Activated T-helper 2 cell treated with anti-CD3 and anti-CD28 coated beads, Interferon-gamma antibody, Interleukin-2, Interleukin-4, amounts not matched to agents 10 μg/mL and 5 μg/mL and 100 μg/mL, durations not matched to agents 14 hours and 24 hours and 36 hours (primary cell): ENCODE data around the gene ABCC5. TPM values are rescaled to one million over a fixed set of nuclear protein-coding genes. Genes with fewer than 3 reads are reported as not detected.
"Not testable (repeated sequence)": the region's sequence is repeated elsewhere in the genome, so short reads cannot be mapped to it uniquely, and the experiment has no call there.

Source experiments
- DNase-seq: peaks from one replicate; pipeline ENCODE4 v3.0.0; 2021; ENCODE audit warnings: low spot score
- H3K27ac Mint-ChIP-seq: one replicate; pipeline ENCODE4 v1.8.0; 2021; ENCODE audit warnings: mixed read lengths
- H3K27me3 Mint-ChIP-seq: one replicate; pipeline ENCODE4 v1.8.0; 2021; ENCODE audit warnings: low read depth, mixed read lengths
- H3K36me3 Mint-ChIP-seq: one replicate; pipeline ENCODE4 v1.8.0; 2021; ENCODE audit warnings: low read depth, mixed read lengths
- H3K4me1 Mint-ChIP-seq: one replicate; pipeline ENCODE4 v1.8.0; 2021; ENCODE audit warnings: low read depth, mixed read lengths
- H3K4me3 Mint-ChIP-seq: one replicate; pipeline ENCODE4 v1.8.0; 2021; ENCODE audit warnings: low read depth, mild to moderate bottlenecking, moderate library complexity, mixed read lengths
- H3K9me3 Mint-ChIP-seq: one replicate; pipeline ENCODE4 v1.8.0; 2021; ENCODE audit warnings: mixed read lengths
- intact Hi-C: fragments of 100-400 bp; cut with micrococcal nuclease; formaldehyde crosslinking; loops from one replicate; pipeline ENCODE4 v1.15.1; 2023
- total RNA-seq: library from RNA; stranded (reverse); gene quantifications from 2 replicates; pipeline ENCODE4 v1.2.3, GENCODE V29; 2022

ABCC5 gene
- total RNA-seq, 1 donor from 2014 or later, result 20.6 TPM

GRCh38 chr3:184011230-184011876, 6.3 kb downstream of the ABCC5 start:
- Mint-ChIP-seq H3K4me3 (no peak overlapping the region), H3K27ac (no peak overlapping the region), H3K9me3 (no peaks in the 10 kb centered on the region), H3K27me3 (peaks cover 1% of the 10 kb centered on the region), H3K36me3 (peaks cover 17% of the 10 kb centered on the region), H3K4me1 (peaks cover 10% of the 10 kb centered on the region)
- DNase-seq, result no peak
- intact Hi-C loops, result no loop called here

GRCh38 chr3:184008161-184008560, 9.5 kb downstream of the ABCC5 start:
- peaks cover 8% of the 10 kb centered on the region for H3K4me1 Mint-ChIP-seq
- H3K9me3 Mint-ChIP-seq, result no peaks in the 10 kb centered on the region
- intact Hi-C loops, result no loop called here
- H3K36me3 Mint-ChIP-seq, result peaks cover 16% of the 10 kb centered on the region
- no peak overlapping the region for H3K4me3 Mint-ChIP-seq
- no peak for DNase-seq
- H3K27me3 Mint-ChIP-seq, result no peaks in the 10 kb centered on the region
- H3K27ac Mint-ChIP-seq, result no peak overlapping the region

DNA sequence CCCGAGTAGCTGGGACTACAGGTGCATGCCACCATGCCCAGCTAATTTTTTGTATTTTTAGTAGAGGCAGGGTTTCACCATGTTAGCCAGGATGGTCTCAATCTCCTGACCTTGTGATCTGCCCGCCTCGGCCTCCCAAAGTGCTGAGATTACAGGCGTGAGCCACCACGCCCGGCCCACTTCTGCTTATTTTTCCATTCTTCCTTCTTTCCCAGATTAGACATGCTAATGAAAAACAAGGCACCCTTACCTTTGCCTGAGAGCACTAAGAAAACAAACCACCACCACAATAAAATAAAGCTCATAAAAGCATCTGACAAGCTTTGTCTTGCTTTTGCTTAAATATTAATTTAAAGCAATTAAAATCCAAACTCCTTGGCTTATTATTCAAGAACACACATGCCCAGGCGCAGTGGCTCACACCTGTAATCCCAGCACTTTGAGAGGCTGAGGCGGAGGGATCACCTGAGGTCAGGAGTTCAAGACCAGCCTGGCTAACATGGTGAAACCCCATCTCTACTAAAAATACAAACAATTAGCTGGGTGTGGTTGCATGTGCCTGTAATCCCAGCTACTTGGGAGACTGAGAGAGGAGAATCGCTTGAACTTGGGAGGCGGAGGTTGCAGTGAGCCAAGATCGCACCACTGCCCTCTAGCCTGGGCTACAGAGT, 10.4 kb downstream of the ABCC5 start:
- H3K27me3 Mint-ChIP-seq, H3K27ac Mint-ChIP-seq, H3K9me3 Mint-ChIP-seq, intact Hi-C loops, H3K4me1 Mint-ChIP-seq, DNase-seq, H3K4me3 Mint-ChIP-seq: not testable (repeated sequence)
- peaks cover 14% of the 10 kb centered on the region for H3K36me3 Mint-ChIP-seq

DNA sequence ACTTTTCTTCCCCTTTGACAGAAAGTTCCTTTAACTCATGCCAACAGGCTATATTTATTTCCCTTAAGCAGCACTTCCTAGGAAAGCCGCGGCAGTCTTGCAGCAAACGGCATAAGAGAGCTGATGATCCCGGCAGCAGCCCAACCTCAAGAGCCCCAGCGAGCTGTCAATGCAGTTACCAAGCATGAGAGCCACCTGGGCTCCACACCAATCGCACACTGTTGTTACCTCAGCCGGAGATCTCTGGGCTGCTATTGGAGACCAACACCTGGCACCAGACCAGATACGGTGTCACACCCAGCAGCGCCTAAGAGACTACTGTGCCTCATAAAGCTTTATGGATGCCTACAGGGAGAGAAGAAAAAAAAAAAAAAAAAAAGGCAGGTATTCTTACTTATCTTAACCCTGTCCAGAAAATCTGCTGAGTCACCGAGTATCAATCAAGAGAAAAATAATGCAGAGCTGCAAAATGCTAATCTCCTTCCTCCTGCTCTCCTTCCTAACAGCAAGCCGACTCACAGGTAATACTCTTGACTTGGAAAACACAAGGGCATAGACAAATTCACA, 11.7 kb downstream of the ABCC5 start:
- Mint-ChIP-seq H3K27ac (no peak overlapping the region), H3K4me1 (peaks cover 8% of the 10 kb centered on the region), H3K36me3 (peaks cover 14% of the 10 kb centered on the region), H3K27me3 (no peaks in the 10 kb centered on the region), H3K4me3 (no peak overlapping the region), H3K9me3 (no peaks in the 10 kb centered on the region)
- DNase-seq, result no peak
- intact Hi-C loops, result no loop called here

- no peak overlapping the region for H3K4me3 Mint-ChIP-seq
- intact Hi-C loops, result no loop called here
- peaks cover 8% of the 10 kb centered on the region for H3K4me1 Mint-ChIP-seq
- no peak overlapping the region for H3K27ac Mint-ChIP-seq
- no peaks in the 10 kb centered on the region for H3K9me3 Mint-ChIP-seq
- no peaks in the 10 kb centered on the region for H3K27me3 Mint-ChIP-seq
- peaks cover 13% of the 10 kb centered on the region for H3K36me3 Mint-ChIP-seq
- DNase-seq, result no peak
Measured at GRCh38 chr3:184004476-184004875, 13.2 kb downstream of the ABCC5 start.

- DNase-seq, result no peak
- H3K4me1 Mint-ChIP-seq, result peaks cover 8% of the 10 kb centered on the region
- no peaks in the 10 kb centered on the region for H3K27me3 Mint-ChIP-seq
- peaks cover 9% of the 10 kb centered on the region for H3K36me3 Mint-ChIP-seq
- intact Hi-C loops, result no loop called here
- no peaks in the 10 kb centered on the region for H3K9me3 Mint-ChIP-seq
- no peak overlapping the region for H3K27ac Mint-ChIP-seq
- no peak overlapping the region for H3K4me3 Mint-ChIP-seq
Measured at GRCh38 chr3:184003187-184003967, 14.3 kb downstream of the ABCC5 start.

GRCh38 chr3:184002469-184002868, 15.2 kb downstream of the ABCC5 start:
- peaks cover 9% of the 10 kb centered on the region for H3K36me3 Mint-ChIP-seq
- H3K4me1 Mint-ChIP-seq, result peaks cover 8% of the 10 kb centered on the region
- DNase-seq, result no peak
- no peak overlapping the region for H3K4me3 Mint-ChIP-seq
- intact Hi-C loops, result no loop called here
- H3K27ac Mint-ChIP-seq, result no peak overlapping the region
- H3K9me3 Mint-ChIP-seq, result no peaks in the 10 kb centered on the region
- H3K27me3 Mint-ChIP-seq, result no peaks in the 10 kb centered on the region

DNA sequence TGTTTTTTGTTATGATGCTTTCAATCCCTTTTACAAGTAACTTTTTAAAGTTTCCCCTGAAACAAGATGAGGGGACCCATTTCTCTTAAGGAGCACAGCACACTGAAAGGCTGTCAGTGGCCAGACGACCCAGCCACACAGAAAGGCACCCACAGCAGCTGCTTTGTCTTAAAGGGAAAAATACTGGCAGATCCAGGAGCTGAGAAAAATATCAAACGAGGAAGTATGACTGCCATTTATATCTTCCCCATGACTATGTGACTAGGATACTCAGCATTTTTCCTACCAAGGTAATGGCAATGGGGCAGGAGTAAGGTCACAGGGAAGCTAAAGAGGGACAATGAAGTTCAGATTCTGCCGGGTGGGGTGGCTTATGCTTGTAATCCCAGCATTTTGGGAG, 15.9 kb downstream of the ABCC5 start:
- no peaks in the 10 kb centered on the region for H3K9me3 Mint-ChIP-seq
- peaks cover 9% of the 10 kb centered on the region for H3K36me3 Mint-ChIP-seq
- no peaks in the 10 kb centered on the region for H3K27me3 Mint-ChIP-seq
- H3K4me3 Mint-ChIP-seq, result no peak overlapping the region
- intact Hi-C loops, result no loop called here
- H3K4me1 Mint-ChIP-seq, result peaks cover 7% of the 10 kb centered on the region
- DNase-seq, result no peak
- H3K27ac Mint-ChIP-seq, result no peak overlapping the region

DNA sequence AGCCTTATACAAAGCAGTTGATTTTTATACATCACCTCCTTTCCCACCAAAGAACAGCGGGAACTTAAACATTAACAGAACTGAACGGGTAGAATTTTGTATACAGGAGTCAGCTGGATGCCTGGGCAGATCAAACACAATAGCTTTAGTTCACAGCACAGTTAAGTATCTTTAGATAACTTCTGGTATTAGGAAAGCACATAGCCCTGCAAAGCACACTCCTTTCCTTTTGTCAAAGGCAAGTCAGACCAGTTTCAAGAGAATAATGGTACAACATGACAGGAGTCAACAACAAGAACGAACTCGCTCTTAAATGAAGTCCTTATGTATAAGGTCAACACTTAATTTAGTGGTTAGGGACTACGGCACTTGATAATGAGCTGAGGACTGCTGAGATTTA, 26.3 kb downstream of the ABCC5 start:
- H3K27me3 Mint-ChIP-seq, result no peaks in the 10 kb centered on the region
- H3K4me3 Mint-ChIP-seq, result no peak overlapping the region
- H3K36me3 Mint-ChIP-seq, result peaks cover 10% of the 10 kb centered on the region
- no peaks in the 10 kb centered on the region for H3K9me3 Mint-ChIP-seq
- no peak overlapping the region for H3K27ac Mint-ChIP-seq
- peaks cover 14% of the 10 kb centered on the region for H3K4me1 Mint-ChIP-seq
- no peak for DNase-seq
- intact Hi-C loops, result no loop called here

DNA sequence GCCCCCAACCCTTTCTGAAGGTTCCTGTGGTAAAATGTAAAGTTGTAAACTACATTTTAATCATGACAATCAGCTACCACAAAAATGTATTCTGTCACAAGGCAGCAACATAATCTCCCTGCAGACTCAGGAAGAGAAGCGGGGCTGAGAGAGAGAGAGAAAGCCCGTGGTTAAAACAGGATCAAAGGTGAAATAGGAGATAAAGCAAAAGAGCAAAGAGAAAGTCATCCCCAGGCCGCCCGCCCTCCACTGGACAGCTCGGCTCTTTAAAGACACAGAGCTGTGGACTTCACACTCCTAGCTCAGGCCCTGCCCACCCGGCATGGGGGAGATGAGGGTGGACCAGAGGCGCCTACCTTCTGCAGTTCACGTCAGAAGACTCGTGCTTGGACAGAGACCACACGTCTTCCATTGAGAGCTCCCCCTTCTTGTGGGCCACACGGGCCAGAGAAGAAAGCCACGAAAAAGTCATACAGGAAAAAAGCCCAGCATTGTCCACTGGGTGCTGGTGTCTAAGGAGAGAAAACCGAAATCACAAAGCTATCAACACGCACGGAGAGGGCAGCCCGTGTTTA, 29.4 kb downstream of the ABCC5 start:
- intact Hi-C loops, result no loop called here
- peaks cover 10% of the 10 kb centered on the region for H3K36me3 Mint-ChIP-seq
- H3K9me3 Mint-ChIP-seq, result no peaks in the 10 kb centered on the region
- no peak overlapping the region for H3K27ac Mint-ChIP-seq
- no peaks in the 10 kb centered on the region for H3K27me3 Mint-ChIP-seq
- H3K4me3 Mint-ChIP-seq, result no peak overlapping the region
- no peak for DNase-seq
- peaks cover 15% of the 10 kb centered on the region for H3K4me1 Mint-ChIP-seq

DNA sequence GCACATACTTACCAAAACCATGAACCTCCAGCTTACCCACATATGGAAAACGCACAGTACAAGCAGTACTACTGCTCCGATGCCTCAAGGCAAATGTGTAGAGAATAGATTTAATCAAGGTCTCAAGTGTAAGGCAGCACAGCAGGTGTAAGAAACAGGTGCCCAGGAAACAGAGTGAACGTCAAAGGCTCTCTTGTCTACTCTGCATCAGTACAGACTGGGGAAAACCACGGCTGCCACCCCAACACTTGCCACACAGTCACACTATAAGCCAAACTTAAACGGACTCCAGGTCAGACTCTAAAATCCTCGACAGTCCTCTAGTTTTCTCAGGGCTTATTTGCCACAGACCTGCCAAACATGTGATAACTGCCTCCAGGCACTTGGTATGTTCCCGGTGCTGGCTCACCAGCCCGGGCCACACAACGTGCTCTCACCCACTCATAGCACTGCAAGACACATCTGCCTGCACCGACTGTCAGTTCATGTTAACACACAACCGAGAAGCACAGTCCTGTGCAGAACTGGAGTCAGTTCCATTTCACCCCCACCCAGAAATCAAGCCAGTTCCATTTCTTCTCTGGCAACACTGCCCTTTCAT, 30.6 kb downstream of the ABCC5 start:
- intact Hi-C loops, result no loop called here
- Mint-ChIP-seq H3K27ac (no peak overlapping the region), H3K4me3 (no peak overlapping the region), H3K36me3 (peaks cover 10% of the 10 kb centered on the region), H3K27me3 (no peaks in the 10 kb centered on the region), H3K9me3 (no peaks in the 10 kb centered on the region), H3K4me1 (peaks cover 15% of the 10 kb centered on the region)
- no peak for DNase-seq
